ENCODE data around the gene GHRH.
A peak's percentile ranks its signal among the peaks of the same experiment; 100 is the strongest.

The GHRH gene

DNA sequence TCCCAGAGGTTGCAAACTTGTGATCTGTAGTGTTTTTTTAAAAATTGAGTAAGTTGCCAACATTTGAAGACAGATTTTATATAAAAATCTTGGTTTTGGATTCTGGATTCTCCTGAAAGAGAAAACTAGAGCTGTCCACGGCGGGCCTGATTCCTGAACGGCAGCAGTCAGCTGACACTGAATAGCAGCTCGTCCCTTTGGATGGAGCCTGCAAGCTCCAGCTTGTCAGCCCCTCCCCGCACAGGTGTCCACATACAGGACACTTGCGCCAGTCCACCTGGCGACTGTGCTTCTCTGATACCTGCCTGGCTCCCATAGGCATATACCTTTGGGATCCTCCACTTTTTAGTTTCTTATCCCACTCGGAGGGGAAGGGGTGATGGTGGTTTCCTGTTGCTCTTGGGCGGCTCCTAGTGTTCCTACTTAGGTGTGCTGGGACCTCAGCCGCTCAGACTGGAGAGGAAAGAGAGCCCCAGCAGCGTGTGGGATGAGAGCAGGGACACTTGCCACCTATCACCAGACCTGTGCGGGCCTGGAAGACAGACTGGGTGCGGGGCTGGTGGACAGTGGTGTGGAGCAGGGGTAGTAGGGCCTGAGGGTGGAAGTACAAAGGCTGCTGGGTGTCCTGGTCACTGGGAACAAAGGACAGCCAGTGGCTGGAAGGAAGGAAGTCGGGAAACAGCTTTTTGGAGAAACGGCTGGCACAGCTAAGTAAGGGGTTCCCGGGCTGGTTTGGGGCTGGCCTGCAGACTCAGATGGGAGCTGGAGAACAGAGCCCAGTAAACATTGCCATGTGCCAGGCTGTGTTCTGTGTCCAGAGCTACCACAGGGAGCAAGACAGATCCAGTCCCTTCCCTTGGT is 18.3 kb downstream of the GHRH start:
- Histone ChIP-seq H3K79me1 (ENCODE audit: low read depth, low read length) (no peaks in the 10 kb centered on the region), H2AFZ (ENCODE audit: low read length) (no peak overlapping the region), H4K91ac (ENCODE audit: low read depth, low read length, poor library complexity) (peak overlapping the region; percentile 99), H3K23ac (ENCODE audit: low read depth, low read length, poor library complexity) (no peak overlapping the region), H3K9ac (ENCODE audit: low read depth, low read length, poor library complexity) (peak overlapping the region; percentile 31), H3K14ac (ENCODE audit: low read length) (peak overlapping the region; percentile 72), H2BK120ac (ENCODE audit: low read depth, low read length) (peak overlapping the region; percentile 40), H3K27me3 (ENCODE audit: control insufficient read depth in 3 of 3, insufficient read depth in 3 of 3, low read depth in 1 of 3, low read length in 3 of 3) (no peaks in the 10 kb centered on the region), H3K4me2 (ENCODE audit: insufficient read depth, low read length, poor library complexity, severe bottlenecking) (no peak overlapping the region), H3K4me1 (ENCODE audit: control insufficient read depth in 2 of 2, insufficient read depth in 1 of 2, low read depth in 1 of 2, low read length in 2 of 2) (peaks cover 22 to 38% of the 10 kb centered on the region in 2 donors), H2BK5ac (ENCODE audit: low read length) (peak overlapping the region; percentile 79), H2BK12ac (ENCODE audit: low read length) (peak overlapping the region; percentile 96), H2BK15ac (ENCODE audit: low read length) (peak overlapping the region; percentile 76), H3K18ac (ENCODE audit: low read length) (peak overlapping the region; percentile 96), H3K9me3 (replicated peaks in 1 of 2; ENCODE audit: control insufficient read depth in 2 of 2, insufficient read depth in 1 of 2, low read depth in 1 of 2, low read length in 2 of 2) (no peaks in the 10 kb centered on the region), H2AK5ac (ENCODE audit: low read depth, low read length) (peak overlapping the region; percentile 99), H3K27ac (replicated peaks; ENCODE audit: low read length) (peak overlapping the region; percentile 96), H3K36me3 (replicated peaks in 1 of 2; ENCODE audit: control insufficient read depth in 2 of 2, insufficient read depth in 2 of 2, low read length in 2 of 2) (peaks cover 27 to 65% of the 10 kb centered on the region in 2 donors), H3K4me3 (ENCODE audit: low read length in 2 of 2) (no peak overlapping the region), H3K4ac (ENCODE audit: low read length) (peak overlapping the region; percentile 99), H4K8ac (ENCODE audit: low read depth, low read length) (peak overlapping the region; percentile 83)
- DNase-seq (ENCODE audit: low spot score): no peak
- WGBS, 2 donors (ENCODE audit: extremely low coverage in 2 of 2, insufficient read length in 2 of 2, insufficient replicate concordance in 1 of 2): no CpG with 5 or more reads among the region's 16 CpGs

DNA sequence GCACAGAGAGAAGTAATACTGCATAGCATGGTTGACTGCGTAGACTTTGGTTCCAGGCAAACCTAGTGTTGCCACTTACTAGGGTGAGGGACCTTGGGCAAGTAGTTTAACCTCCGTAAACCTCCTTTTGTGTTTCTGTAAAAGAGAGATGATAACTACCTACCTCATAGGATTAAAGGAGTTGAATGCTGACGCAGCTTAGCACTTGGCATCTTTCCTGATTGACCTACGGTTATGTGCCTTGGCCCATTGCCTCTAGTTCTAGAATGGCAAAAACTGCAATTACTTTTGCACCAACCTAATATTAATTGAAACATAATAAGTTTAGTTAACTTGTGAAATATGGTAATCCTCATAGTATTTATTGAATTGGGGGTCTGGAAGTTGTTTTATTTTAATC is 19.1 kb downstream of the GHRH start:
- Histone ChIP-seq H3K36me3 (replicated peaks in 1 of 2; ENCODE audit: control insufficient read depth in 2 of 2, insufficient read depth in 2 of 2, low read length in 2 of 2) (peaks cover 30 to 73% of the 10 kb centered on the region in 2 donors), H3K4me1 (ENCODE audit: control insufficient read depth in 2 of 2, insufficient read depth in 1 of 2, low read depth in 1 of 2, low read length in 2 of 2) (peaks cover 22 to 39% of the 10 kb centered on the region in 2 donors), H3K27me3 (ENCODE audit: control insufficient read depth in 3 of 3, insufficient read depth in 3 of 3, low read depth in 1 of 3, low read length in 3 of 3) (no peaks in the 10 kb centered on the region)

GRCh38 chr20:37240337-37241067 is 21.1 kb downstream of the GHRH start:
- no peak for DNase-seq (ENCODE audit: low spot score)
- Histone ChIP-seq H3K9ac (ENCODE audit: low read depth, low read length, poor library complexity) (no peak overlapping the region), H2BK120ac (ENCODE audit: low read depth, low read length) (no peak overlapping the region)

More for the DNA sequence above, 19.1 kb downstream of the GHRH start:
- Histone ChIP-seq H3K4me2 (ENCODE audit: insufficient read depth, low read length, poor library complexity, severe bottlenecking) (no peak overlapping the region), H4K91ac (ENCODE audit: low read depth, low read length, poor library complexity) (no peak overlapping the region), H3K9me3 (replicated peaks in 1 of 2; ENCODE audit: control insufficient read depth in 2 of 2, insufficient read depth in 1 of 2, low read depth in 1 of 2, low read length in 2 of 2) (no peaks in the 10 kb centered on the region), H3K4me3 (ENCODE audit: low read length in 2 of 2) (no peak overlapping the region), H2AK5ac (ENCODE audit: low read depth, low read length) (no peak overlapping the region), H3K23ac (ENCODE audit: low read depth, low read length, poor library complexity) (no peak overlapping the region), H2BK12ac (ENCODE audit: low read length) (no peak overlapping the region), H3K18ac (ENCODE audit: low read length) (no peak overlapping the region), H3K14ac (ENCODE audit: low read length) (no peak overlapping the region), H3K79me1 (ENCODE audit: low read depth, low read length) (no peaks in the 10 kb centered on the region), H2AFZ (ENCODE audit: low read length) (no peak overlapping the region), H4K8ac (ENCODE audit: low read depth, low read length) (no peak overlapping the region), H2BK5ac (ENCODE audit: low read length) (peak overlapping the region; percentile 15), H2BK15ac (ENCODE audit: low read length) (no peak overlapping the region), H3K4ac (ENCODE audit: low read length) (no peak overlapping the region), H3K27ac (replicated peaks; ENCODE audit: low read length) (no peak overlapping the region), H3K9ac (ENCODE audit: low read depth, low read length, poor library complexity) (no peak overlapping the region), H2BK120ac (ENCODE audit: low read depth, low read length) (no peak overlapping the region)
- no peak for DNase-seq (ENCODE audit: low spot score)
- WGBS, 2 donors (ENCODE audit: extremely low coverage in 2 of 2, insufficient read length in 2 of 2, insufficient replicate concordance in 1 of 2): no CpG with 5 or more reads among the region's 4 CpGs

DNA sequence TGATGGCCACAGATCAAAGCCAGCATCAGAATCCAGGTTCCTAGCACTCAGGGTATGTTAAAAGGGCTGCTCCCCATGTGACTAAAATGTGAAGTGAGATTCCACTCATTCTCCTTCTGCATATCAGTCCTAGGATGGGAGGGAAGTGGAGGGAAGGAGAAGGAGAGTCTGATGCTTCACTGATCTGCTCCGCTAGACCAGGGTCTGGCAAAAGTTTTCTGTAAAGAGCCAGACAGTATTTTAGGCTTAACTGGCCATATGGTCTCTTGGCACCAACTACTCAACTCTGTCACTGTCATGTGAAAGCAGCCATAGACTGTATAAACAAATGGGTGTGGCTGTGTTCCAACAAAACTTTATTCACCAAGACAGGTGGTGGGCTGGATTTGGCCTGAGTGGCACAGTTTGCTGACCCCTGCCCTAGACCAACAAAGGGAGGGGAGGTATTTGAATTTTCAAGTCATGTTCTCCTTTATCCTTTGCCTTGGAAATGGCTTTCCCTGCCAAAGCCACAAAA is 22.6 kb downstream of the GHRH start:
- H3K4me3 ChIP-seq (ENCODE audit: low read length in 2 of 2): no peak overlapping the region
- no CpG with 5 or more reads among the region's 1 CpG for WGBS, 2 donors (ENCODE audit: extremely low coverage in 2 of 2, insufficient read length in 2 of 2, insufficient replicate concordance in 1 of 2)
- no peak overlapping the region for H2BK120ac ChIP-seq (ENCODE audit: low read depth, low read length)
- H3K36me3 ChIP-seq (replicated peaks in 1 of 2; ENCODE audit: control insufficient read depth in 2 of 2, insufficient read depth in 2 of 2, low read length in 2 of 2): peaks cover 47 to 100% of the 10 kb centered on the region in 2 donors
- H2BK12ac ChIP-seq (ENCODE audit: low read length): no peak overlapping the region
- no peak overlapping the region for H3K18ac ChIP-seq (ENCODE audit: low read length)
- H3K4me1 ChIP-seq (ENCODE audit: control insufficient read depth in 2 of 2, insufficient read depth in 1 of 2, low read depth in 1 of 2, low read length in 2 of 2): peaks cover 4 to 25% of the 10 kb centered on the region in 2 donors
- no peak for DNase-seq (ENCODE audit: low spot score)
- no peaks in the 10 kb centered on the region for H3K79me1 ChIP-seq (ENCODE audit: low read depth, low read length)
- no peak overlapping the region for H2AFZ ChIP-seq (ENCODE audit: low read length)
- no peak overlapping the region for H3K4ac ChIP-seq (ENCODE audit: low read length)
- no peak overlapping the region for H2BK5ac ChIP-seq (ENCODE audit: low read length)
- H3K4me2 ChIP-seq (ENCODE audit: insufficient read depth, low read length, poor library complexity, severe bottlenecking): no peak overlapping the region
- H3K23ac ChIP-seq (ENCODE audit: low read depth, low read length, poor library complexity): no peak overlapping the region
- no peaks in the 10 kb centered on the region for H3K27me3 ChIP-seq (ENCODE audit: control insufficient read depth in 3 of 3, insufficient read depth in 3 of 3, low read depth in 1 of 3, low read length in 3 of 3)
- no peak overlapping the region for H3K14ac ChIP-seq (ENCODE audit: low read length)
- H3K9ac ChIP-seq (ENCODE audit: low read depth, low read length, poor library complexity): no peak overlapping the region
- H3K27ac ChIP-seq (replicated peaks; ENCODE audit: low read length): no peak overlapping the region
- no peak overlapping the region for H4K8ac ChIP-seq (ENCODE audit: low read depth, low read length)
- no peaks in the 10 kb centered on the region for H3K9me3 ChIP-seq (replicated peaks in 1 of 2; ENCODE audit: control insufficient read depth in 2 of 2, insufficient read depth in 1 of 2, low read depth in 1 of 2, low read length in 2 of 2)
- H4K91ac ChIP-seq (ENCODE audit: low read depth, low read length, poor library complexity): no peak overlapping the region
- no peak overlapping the region for H2AK5ac ChIP-seq (ENCODE audit: low read depth, low read length)
- no peak overlapping the region for H2BK15ac ChIP-seq (ENCODE audit: low read length)

More at GRCh38 chr20:37240337-37241067, 21.1 kb downstream of the GHRH start:
- Histone ChIP-seq H4K8ac (ENCODE audit: low read depth, low read length) (no peak overlapping the region), H3K36me3 (replicated peaks in 1 of 2; ENCODE audit: control insufficient read depth in 2 of 2, insufficient read depth in 2 of 2, low read length in 2 of 2) (peaks cover 39 to 93% of the 10 kb centered on the region in 2 donors), H3K9me3 (replicated peaks in 1 of 2; ENCODE audit: control insufficient read depth in 2 of 2, insufficient read depth in 1 of 2, low read depth in 1 of 2, low read length in 2 of 2) (no peaks in the 10 kb centered on the region), H2BK15ac (ENCODE audit: low read length) (no peak overlapping the region), H2AK5ac (ENCODE audit: low read depth, low read length) (no peak overlapping the region), H3K79me1 (ENCODE audit: low read depth, low read length) (no peaks in the 10 kb centered on the region), H2AFZ (ENCODE audit: low read length) (no peak overlapping the region), H3K4me3 (ENCODE audit: low read length in 2 of 2) (no peak overlapping the region), H3K23ac (ENCODE audit: low read depth, low read length, poor library complexity) (no peak overlapping the region), H2BK12ac (ENCODE audit: low read length) (no peak overlapping the region), H2BK5ac (ENCODE audit: low read length) (no peak overlapping the region), H3K4ac (ENCODE audit: low read length) (no peak overlapping the region), H3K27me3 (ENCODE audit: control insufficient read depth in 3 of 3, insufficient read depth in 3 of 3, low read depth in 1 of 3, low read length in 3 of 3) (no peaks in the 10 kb centered on the region), H3K27ac (replicated peaks; ENCODE audit: low read length) (no peak overlapping the region), H3K4me1 (ENCODE audit: control insufficient read depth in 2 of 2, insufficient read depth in 1 of 2, low read depth in 1 of 2, low read length in 2 of 2) (peaks cover 14 to 33% of the 10 kb centered on the region in 2 donors), H3K18ac (ENCODE audit: low read length) (no peak overlapping the region), H3K4me2 (ENCODE audit: insufficient read depth, low read length, poor library complexity, severe bottlenecking) (no peak overlapping the region), H3K14ac (ENCODE audit: low read length) (no peak overlapping the region), H4K91ac (ENCODE audit: low read depth, low read length, poor library complexity) (no peak overlapping the region)
- WGBS, 2 donors (ENCODE audit: extremely low coverage in 2 of 2, insufficient read length in 2 of 2, insufficient replicate concordance in 1 of 2): no CpG with 5 or more reads among the region's 3 CpGs
